ENCODE measurements around the gene RREB1. TPM values are rescaled to one million over a fixed set of nuclear protein-coding genes. Genes with fewer than 3 reads are reported as not detected.

Gene RREB1
- total and polyA plus RNA-seq, 2 experiments from 2014 or later = 6.4 to 12.4 TPM

DNA sequence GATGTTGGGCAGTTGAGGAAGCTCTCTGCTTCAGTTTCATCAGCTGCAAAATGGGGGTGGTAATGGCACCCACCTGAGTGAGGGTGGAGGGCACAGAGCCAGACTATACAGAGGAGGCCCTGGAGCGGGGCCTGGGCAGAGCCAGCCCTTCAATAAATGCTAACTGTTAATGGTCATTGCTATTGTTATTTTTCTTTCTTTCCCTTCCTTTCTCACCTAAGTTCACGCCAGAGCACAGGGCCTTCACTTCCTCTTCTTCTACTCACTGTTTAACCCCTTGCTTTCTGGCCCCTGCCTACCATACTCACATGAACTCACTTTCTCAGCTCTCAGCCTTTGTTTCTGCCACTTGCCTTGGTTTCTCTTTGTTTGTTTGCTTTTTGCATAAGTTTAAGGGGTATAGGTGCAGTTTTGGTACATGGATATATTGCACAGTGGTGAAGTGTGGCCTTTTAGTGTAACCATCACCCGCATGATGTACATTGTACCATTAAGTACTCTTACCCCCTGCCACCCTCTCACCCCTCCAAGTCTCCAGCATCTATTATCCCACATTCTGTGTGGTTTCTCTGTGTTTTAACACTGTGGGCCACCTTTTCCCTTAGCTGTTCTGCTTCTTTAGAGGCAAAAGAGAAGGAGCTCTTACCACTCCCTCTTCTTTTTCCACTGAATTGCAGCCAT is 7.5 kb upstream of the RREB1 start:
- Histone ChIP-seq H3K27ac (no peak overlapping the region), H3K27me3 (replicated peaks; ENCODE audit: insufficient read depth) (no peaks in the 10 kb centered on the region), H2AFZ (no peak overlapping the region), H3K4me3 (no peak overlapping the region), H3F3A (ENCODE audit: insufficient read depth) (no peaks in the 10 kb centered on the region), H3K9me3 (ENCODE audit: low read depth) (no peaks in the 10 kb centered on the region), H3K36me3 (ENCODE audit: low read depth) (no peaks in the 10 kb centered on the region), H3K4me1 (ENCODE audit: insufficient read depth) (no peaks in the 10 kb centered on the region), H4K20me1 (ENCODE audit: insufficient read depth) (no peaks in the 10 kb centered on the region), H3K9me2 (ENCODE audit: insufficient read depth) (no peaks in the 10 kb centered on the region), H3K9ac (no peak overlapping the region), H3K79me2 (ENCODE audit: insufficient read depth) (no peaks in the 10 kb centered on the region), H3K4me2 (ENCODE audit: unreplicated experiment) (no peak overlapping the region)
- in situ Hi-C loops (cut with MboI) = loop anchor here (10.0 kb wide), 1 partner anchor 145 kb away; no protein-coding TSS in a partner anchor
- no peak for TF ChIP-seq EZH2phosphoT487 (IDR thresholded peaks at IDR 0.05; ENCODE audit: insufficient read depth, low read depth)
- no peak for TF ChIP-seq EZH2 (IDR thresholded peaks at IDR 0.05; ENCODE audit: insufficient read depth, poor library complexity, severe bottlenecking)
- WGBS, 2 experiments (ENCODE audit: low coverage in 1 of 2, low lambda C conversion rate in 2 of 2, missing lambda C conversion rate in 2 of 2) = 74 to 93% methylated on average over 3 of the region's 3 CpGs
- DNase-seq = no peak

- H3K36me3 ChIP-seq (ENCODE audit: low read depth) = no peaks in the 10 kb centered on the region
- H3K27me3 ChIP-seq (replicated peaks; ENCODE audit: insufficient read depth) = no peaks in the 10 kb centered on the region
- no peaks in the 10 kb centered on the region for H4K20me1 ChIP-seq (ENCODE audit: insufficient read depth)
- no peaks in the 10 kb centered on the region for H3F3A ChIP-seq (ENCODE audit: insufficient read depth)
- H3K4me2 ChIP-seq (ENCODE audit: unreplicated experiment) = no peak overlapping the region
- in situ Hi-C loops (cut with MboI) = loop anchor here (10.0 kb wide), 1 partner anchor 144 kb away; no protein-coding TSS in a partner anchor
- WGBS, 2 experiments (ENCODE audit: low coverage in 1 of 2, low lambda C conversion rate in 2 of 2, missing lambda C conversion rate in 2 of 2) = 95% methylated on average over 10 of the region's 10 CpGs
- no peak overlapping the region for H3K27ac ChIP-seq
- no peaks in the 10 kb centered on the region for H3K4me1 ChIP-seq (ENCODE audit: insufficient read depth)
- H3K9me2 ChIP-seq (ENCODE audit: insufficient read depth) = no peaks in the 10 kb centered on the region
- no peak overlapping the region for H3K4me3 ChIP-seq
- no peak overlapping the region for H3K9ac ChIP-seq
- no peak for DNase-seq
- no peaks in the 10 kb centered on the region for H3K9me3 ChIP-seq (ENCODE audit: low read depth)
- TF ChIP-seq EZH2 (IDR thresholded peaks at IDR 0.05; ENCODE audit: insufficient read depth, poor library complexity, severe bottlenecking) = no peak
- no peak for TF ChIP-seq EZH2phosphoT487 (IDR thresholded peaks at IDR 0.05; ENCODE audit: insufficient read depth, low read depth)
- H2AFZ ChIP-seq = no peak overlapping the region
- no peaks in the 10 kb centered on the region for H3K79me2 ChIP-seq (ENCODE audit: insufficient read depth)
Observed at GRCh38 chr6:7100753-7101081, 7.0 kb upstream of the RREB1 start.

DNA sequence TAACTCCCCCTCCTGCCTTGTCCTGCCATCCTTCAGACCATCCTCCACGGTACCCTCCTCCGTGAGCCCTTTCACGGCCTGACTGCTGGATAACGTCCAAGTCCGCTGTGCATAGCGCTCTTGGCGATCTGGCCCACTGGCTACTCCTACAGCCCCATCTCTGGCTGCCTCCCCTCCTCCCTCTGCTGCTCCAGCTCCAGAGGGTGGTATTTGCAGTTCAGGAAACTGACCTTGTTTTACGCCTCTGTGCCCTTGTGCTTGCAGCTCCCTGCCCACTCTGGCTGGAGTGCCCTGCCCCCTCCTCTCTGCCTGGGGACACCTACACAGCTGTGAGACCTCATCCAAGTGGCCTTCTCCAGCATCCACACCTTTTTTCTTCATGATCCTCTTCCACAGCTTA is 6.5 kb upstream of the RREB1 start:
- no peaks in the 10 kb centered on the region for H3K4me1 ChIP-seq (ENCODE audit: insufficient read depth)
- WGBS, 2 experiments (ENCODE audit: low coverage in 1 of 2, low lambda C conversion rate in 2 of 2, missing lambda C conversion rate in 2 of 2) = 85% methylated on average over 8 of the region's 8 CpGs

DNA sequence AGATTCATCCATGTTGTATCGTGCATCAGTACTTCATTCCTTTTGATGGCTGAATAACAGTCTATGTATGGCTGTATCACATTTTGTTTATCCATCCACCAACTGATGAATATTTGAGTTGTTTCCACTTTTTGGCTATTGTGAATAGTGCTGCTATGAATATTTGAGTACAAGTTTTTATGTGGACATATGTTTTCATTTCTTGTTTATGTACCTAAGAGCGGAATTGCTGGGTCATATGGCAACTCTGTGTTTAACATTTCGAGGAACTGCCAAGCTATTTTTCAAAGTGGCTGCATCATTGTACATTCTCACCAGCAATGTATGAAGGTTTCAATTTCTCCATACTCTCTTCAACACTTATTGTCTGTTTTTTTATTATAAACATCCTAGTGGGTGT is 3.0 kb upstream of the RREB1 start:
- H3K36me3 ChIP-seq (ENCODE audit: low read depth) = no peaks in the 10 kb centered on the region
- H4K20me1 ChIP-seq (ENCODE audit: insufficient read depth) = no peaks in the 10 kb centered on the region
- no peaks in the 10 kb centered on the region for H3K9me2 ChIP-seq (ENCODE audit: insufficient read depth)
- H3K27me3 ChIP-seq (replicated peaks; ENCODE audit: insufficient read depth) = no peaks in the 10 kb centered on the region
- 90 to 97% methylated on average over 3 of the region's 3 CpGs for WGBS, 2 experiments (ENCODE audit: low coverage in 1 of 2, low lambda C conversion rate in 2 of 2, missing lambda C conversion rate in 2 of 2)
- DNase-seq = no peak
- H3K4me1 ChIP-seq (ENCODE audit: insufficient read depth) = 0 out of 2 replicates have a peak, but pooled peaks cover under 1% of the 10 kb centered on the region
- H3K9ac ChIP-seq = no peak overlapping the region
- peaks cover 1% of the 10 kb centered on the region; the same call in 1 of the 2 replicates for H3F3A ChIP-seq (ENCODE audit: insufficient read depth)
- in situ Hi-C loops (cut with MboI) = loop anchor here (10.0 kb wide), 1 partner anchor 140 kb away; no protein-coding TSS in a partner anchor
- H3K9me3 ChIP-seq (ENCODE audit: low read depth) = no peaks in the 10 kb centered on the region
- H3K27ac ChIP-seq = no peak overlapping the region
- no peak overlapping the region for H2AFZ ChIP-seq
- H3K4me3 ChIP-seq = no peak overlapping the region
- peaks cover 8% of the 10 kb centered on the region for H3K79me2 ChIP-seq (ENCODE audit: insufficient read depth)
- H3K4me2 ChIP-seq (ENCODE audit: unreplicated experiment) = no peak overlapping the region
- no peak for TF ChIP-seq EZH2phosphoT487 (IDR thresholded peaks at IDR 0.05; ENCODE audit: insufficient read depth, low read depth)
- TF ChIP-seq EZH2 (IDR thresholded peaks at IDR 0.05; ENCODE audit: insufficient read depth, poor library complexity, severe bottlenecking) = no peak

More for the DNA sequence above, 6.5 kb upstream of the RREB1 start:
- TF ChIP-seq EZH2phosphoT487 (IDR thresholded peaks at IDR 0.05; ENCODE audit: insufficient read depth, low read depth) (no peak), EZH2 (IDR thresholded peaks at IDR 0.05; ENCODE audit: insufficient read depth, poor library complexity, severe bottlenecking) (no peak)
- H3K4me3 ChIP-seq = no peak overlapping the region
- no peak overlapping the region for H3K4me2 ChIP-seq (ENCODE audit: unreplicated experiment)
- no peaks in the 10 kb centered on the region for H3F3A ChIP-seq (ENCODE audit: insufficient read depth)
- no peak overlapping the region for H3K27ac ChIP-seq
- H3K9me3 ChIP-seq (ENCODE audit: low read depth) = no peaks in the 10 kb centered on the region
- H3K9me2 ChIP-seq (ENCODE audit: insufficient read depth) = no peaks in the 10 kb centered on the region
- H2AFZ ChIP-seq = no peak overlapping the region
- no peaks in the 10 kb centered on the region for H3K36me3 ChIP-seq (ENCODE audit: low read depth)
- in situ Hi-C loops (cut with MboI) = loop anchor here (10.0 kb wide), 1 partner anchor 144 kb away; no protein-coding TSS in a partner anchor
- DNase-seq = no peak
- no peaks in the 10 kb centered on the region for H3K27me3 ChIP-seq (replicated peaks; ENCODE audit: insufficient read depth)
- H3K9ac ChIP-seq = no peak overlapping the region
- H4K20me1 ChIP-seq (ENCODE audit: insufficient read depth) = no peaks in the 10 kb centered on the region
- H3K79me2 ChIP-seq (ENCODE audit: insufficient read depth) = no peaks in the 10 kb centered on the region
